HepG2 (cell line): ENCODE results near the gene APBB2. TPM values are rescaled to one million over a fixed set of nuclear protein-coding genes. Genes with fewer than 3 reads are reported as not detected.

ENCODE experiments used
- ATAC-seq: fragments of 200-7000 bp; cut with Tn5 transposase; 3 replicates; pipeline ENCODE4 v1.9.1; 2020; ENCODE audit warnings: mild to moderate bottlenecking, moderate library complexity
- BruUV-seq: library from RNA; stranded (reverse); fragments of 400-500 nt; replicated peaks from 2 replicates; lab custom pipeline; 2021; lab: Mats Ljungman, UMichigan
- CTCF ChIA-PET: fragments of 300-600 bp; formaldehyde crosslinking; extraction: SDS; loops from one replicate; lab custom pipeline; 2021; ENCODE audit warnings: low total read pairs, inconsistent platforms, low intra/inter-chr PET ratio; lab: Yijun Ruan, JAX
- POLR2A ChIA-PET: fragments of 350-600 bp; sonication (Branson Sonifier 250); formaldehyde crosslinking; loops from one replicate; lab custom pipeline; 2020; ENCODE audit warnings: antibody characterized with exemption, inconsistent platforms; lab: Yijun Ruan, JAX
- DNase-seq: peaks from one replicate; pipeline ENCODE4 v3.0.0-alpha.2; 2015; ENCODE audit warnings: low spot score
- FAIRE-seq: peaks from 3 replicates; lab custom pipeline; 2011; peaks lifted over from hg19 to GRCh38; lab: Jason Lieb, UNC
- H2AFZ ChIP-seq: one replicate; pipeline ENCODE4 v1.6.1; 2011; ENCODE audit warnings: low read length, inconsistent platforms
- H3K27ac ChIP-seq: fragments of 300-600 bp; 3 replicates; pipeline ENCODE4 v1.8.0; 2011; ENCODE audit warnings: mixed run types, mild to moderate bottlenecking, mixed read lengths, low read length, inconsistent platforms; ENCODE audit not compliant: insufficient read depth; ENCODE audit errors: extremely low read length
- H3K27me3 ChIP-seq, 2 experiments: fragments of 200-600 bp in 1 of 2; 2 replicates in 1 of 2; 3 replicates in 1 of 2; pipeline versions ENCODE4 v1.6.0 to v1.8.0; 2011; ENCODE audit warnings: low read length in 2 of 2, mild to moderate bottlenecking in 2 of 2, moderate library complexity in 2 of 2, inconsistent platforms in 1 of 2; ENCODE audit not compliant: insufficient read depth in 2 of 2, control insufficient read depth in 1 of 2
- H3K36me3 ChIP-seq, 2 experiments: fragments of 200-600 bp in 1 of 2; replicated peaks in 1 of 2; 2 replicates in 1 of 2; 3 replicates in 1 of 2; pipeline versions ENCODE4 v1.5.1 to v1.8.0; 2011; ENCODE audit warnings: low read length in 2 of 2, inconsistent platforms in 1 of 2; ENCODE audit not compliant: insufficient read depth in 2 of 2, control insufficient read depth in 1 of 2
- H3K4me1 ChIP-seq: 2 replicates; pipeline ENCODE4 v1.5.1; 2012; ENCODE audit warnings: low read length, inconsistent platforms; ENCODE audit not compliant: insufficient read depth
- H3K4me2 ChIP-seq: 2 replicates; pipeline ENCODE4 v1.6.0; 2011; ENCODE audit warnings: low read depth, low read length, inconsistent platforms
- H3K4me3 ChIP-seq, 3 experiments: fragments of 200-600 bp in 1 of 3; sonication (generic), shearing (Covaris generic) in 1 of 3; replicated peaks in 1 of 3; 2 replicates each; pipeline ENCODE4 v1.5.1; 2011 to 2016; ENCODE audit warnings: low read length in 3 of 3, inconsistent platforms in 2 of 3, low read depth in 2 of 3, mild to moderate bottlenecking in 2 of 3, control low read depth in 1 of 3, mixed read lengths in 1 of 3; ENCODE audit not compliant: insufficient read depth in 1 of 3
- H3K79me2 ChIP-seq: one replicate; pipeline ENCODE4 v1.6.1; 2011; ENCODE audit warnings: low read length, inconsistent platforms; ENCODE audit not compliant: insufficient read depth
- H3K9ac ChIP-seq: 2 replicates; pipeline ENCODE4 v1.6.0; 2011; ENCODE audit warnings: mild to moderate bottlenecking, low read depth, low read length, inconsistent platforms; ENCODE audit not compliant: insufficient read depth
- H3K9me3 ChIP-seq: 2 replicates; pipeline ENCODE4 v1.5.1; 2012; ENCODE audit warnings: mild to moderate bottlenecking, low read length
- H4K20me1 ChIP-seq: 2 replicates; pipeline ENCODE4 v1.6.0; 2011; ENCODE audit warnings: inconsistent platforms, mild to moderate bottlenecking, low read length, moderate library complexity; ENCODE audit not compliant: insufficient read depth
- HOXA7 ChIP-seq: sonication (generic); formaldehyde crosslinking; IDR thresholded peaks from 2 replicates; pipeline ENCODE4 v1.8.1; 2022; ENCODE audit warnings: mild to moderate bottlenecking, missing genetic modification reagents, moderate library complexity
- KDM1A ChIP-seq: IDR thresholded peaks from 2 replicates; pipeline ENCODE4 v1.6.1; 2016; ENCODE audit warnings: missing compliant biosample characterization
- SRSF4 ChIP-seq: fragments of 200-400 bp; formaldehyde crosslinking; IDR thresholded peaks from one replicate; pipeline ENCODE4 v1.6.1; 2018; ENCODE audit warnings: mild to moderate bottlenecking, low read depth, low read length, moderate library complexity; ENCODE audit not compliant: poor library complexity, severe bottlenecking
- TBL1XR1 ChIP-seq: fragments of 150-350 bp; IDR thresholded peaks from 2 replicates; pipeline ENCODE4 v1.6.1; 2014; ENCODE audit warnings: borderline replicate concordance, low read length; ENCODE audit not compliant: partially characterized antibody
- TRIM24 ChIP-seq: sonication (generic); formaldehyde crosslinking; IDR thresholded peaks from 2 replicates; pipeline ENCODE4 v1.8.0; 2022; ENCODE audit warnings: mild to moderate bottlenecking, missing genetic modification reagents
- XBP1 ChIP-seq: sonication (generic); formaldehyde crosslinking; IDR thresholded peaks from 2 replicates; pipeline ENCODE4 v1.5.0; 2020; ENCODE audit warnings: missing genetic modification reagents
- ZBTB33 ChIP-seq: sonication (generic); formaldehyde crosslinking; IDR thresholded peaks from 2 replicates; pipeline ENCODE4 v1.4.0; 2020; ENCODE audit warnings: missing genetic modification reagents
- ZNF253 ChIP-seq: sonication (generic); formaldehyde crosslinking; IDR thresholded peaks from 2 replicates; pipeline ENCODE4 v1.8.0; 2022; ENCODE audit warnings: mild to moderate bottlenecking, missing genetic modification reagents, borderline replicate concordance
- WGBS: methylation state at CpG from one replicate; pipeline ENCODE4 v1.1.6; 2017; ENCODE audit warnings: low lambda C conversion rate; 5-methylcytosine and 5-hydroxymethylcytosine counted together
- in situ Hi-C: cut with HindIII; loops from 2 replicates; pipeline ENCODE4 v1.10.0; 2017; ENCODE audit warnings: low pct_unique_long_range_greater_than_20kb; ENCODE audit not compliant: extremely low pct_ligation_motif_present
- intact Hi-C: fragments of 100-400 bp; cut with micrococcal nuclease; formaldehyde crosslinking; loops from one replicate; pipeline ENCODE4 v1.10.0; 2022; ENCODE audit not compliant: unreplicated experiment
- polyA plus RNA-seq, 8 experiments: library from polyadenylated mRNA; depleted of rRNA in 3 of 8; stranded (reverse) in 7 of 8; unstranded in 1 of 8; fragments of >200 nt; fragmentation: Illumina TruSeq in 4 of 8; extraction: Trizol in 4 of 8; gene quantifications; 2 replicates each; pipeline versions ENCODE4 v1.2.1 to v1.2.3, GENCODE V29; 2011 to 2016; ENCODE audit warnings: low read depth in 4 of 8, missing spikeins in 1 of 8, mixed read lengths in 1 of 8; ENCODE audit not compliant: insufficient read depth in 1 of 8
- total RNA-seq, 5 experiments: library from RNA; depleted of rRNA; stranded (reverse); fragments of >200 nt; fragmentation: Illumina TruSeq; extraction: Trizol; gene quantifications; 2 replicates each; pipeline ENCODE4 v1.2.3, GENCODE V29; 2016; ENCODE audit warnings: low read depth in 1 of 5

The APBB2 gene
- total and polyA plus RNA-seq, 2 of the 13 experiments (the other 11 are each of a cell fraction or from before 2014, with no cell fraction given): 11.7 to 17.0 TPM

GRCh38 chr4:41257257-41257901 lies 43.0 kb upstream of the APBB2 start (continued):
- TF ChIP-seq SRSF4 (no peak), HOXA7 (CRISPR knock-in tag) (no peak), TBL1XR1 (no peak)

- Histone ChIP-seq H3K27ac (no peak within 1 kb of the TSS), H3K79me2 (no peaks in the 10 kb centered on the region), H3K36me3 (no peaks in the 10 kb centered on the region), H2AFZ (no peak within 1 kb of the TSS), H3K9ac (no peak within 1 kb of the TSS), H3K4me1 (no peaks in the 10 kb centered on the region), H4K20me1 (no peaks in the 10 kb centered on the region), H3K27me3 (peaks cover 5 to 47% of the 10 kb centered on the region in 2 experiments)
- BruUV-seq: no TSS peak
- 27% methylated on average over 27 of the region's 55 CpGs for WGBS
- no peak for DNase-seq
- ATAC-seq: peak; percentile 56
- TF ChIP-seq KDM1A (CRISPR knock-in tag) (no peak), ZNF253 (CRISPR knock-in tag) (no peak), ZBTB33 (CRISPR knock-in tag) (peak; percentile 58; the same call in 1 of the 2 replicates), TRIM24 (CRISPR knock-in tag) (no peak), XBP1 (CRISPR knock-in tag) (no peak)
- TF ChIP-seq, all 625 proteins: peak for 1
- POLR2A ChIA-PET: no interaction called here
- CTCF ChIA-PET: no interaction called here
- Histone ChIP-seq H3K4me3 (peak within 1 kb of the TSS in 2 of 3 experiments; percentile 16 to 54; a peak in 3 of 6 replicates), H3K4me2 (peak within 1 kb of the TSS; percentile 62), H3K9me3 (no peaks in the 10 kb centered on the region)
- FAIRE-seq: no peak
- in situ Hi-C loops (no loop called here), intact Hi-C loops (no loop called here)
Measured at GRCh38 chr4:41256740-41257256, 42.5 kb upstream of the APBB2 start, which contains the start of gene UCHL1. UCHL1 (plus strand) TSS chr4:41256928; CDS start chr4:41256977, 49 bp downstream.
